Stomach (tissue), 4 donors: ENCODE results near the gene GADD45A.

Experiments
- CTCF ChIP-seq, 7 experiments: fragments of 450-650 bp in 4 of 7; fragments of 200-600 bp in 3 of 7; sonication (generic) in 3 of 7; IDR thresholded peaks; one replicate each; pipeline ENCODE4 v1.5.1; 2016 to 2019; ENCODE audit warnings: antibody characterized with exemption in 7 of 7, control low read depth in 2 of 7, mild to moderate bottlenecking in 1 of 7
- POLR2A ChIP-seq, 4 donors: fragments of 450-650 bp; IDR thresholded peaks; one replicate each; pipeline ENCODE4 v1.6.1; 2016; ENCODE audit warnings: antibody characterized with exemption in 4 of 4, control low read depth in 2 of 4, mild to moderate bottlenecking in 1 of 4, moderate library complexity in 1 of 4

GRCh38 chr1:67719329-67720196 is 34.6 kb downstream of the GADD45A start:
- TF ChIP-seq CTCF (IDR thresholded peaks at IDR 0.05), result no peak
- no peak for TF ChIP-seq POLR2A (IDR thresholded peaks at IDR 0.05)
